Neural progenitor cell (in vitro differentiated cells): ENCODE data around the gene TRHDE.

Experiments
- CTCF ChIP-seq: fragments of 200-600 bp; sonication (generic); IDR thresholded peaks from 2 replicates; pipeline ENCODE4 v1.5.1; 2017; ENCODE audit warnings: antibody characterized with exemption, mild to moderate bottlenecking
- EZH2 ChIP-seq: fragments of 200-600 bp; sonication (generic); IDR thresholded peaks from 2 replicates; pipeline ENCODE4 v1.6.1; 2017; ENCODE audit warnings: antibody characterized with exemption, mild to moderate bottlenecking, moderate library complexity
- EZH2phosphoT487 ChIP-seq: fragments of 200-600 bp; sonication (generic); IDR thresholded peaks from 2 replicates; pipeline ENCODE4 v1.6.1; 2017; ENCODE audit warnings: antibody characterized with exemption

GRCh38 chr12:72647139-72647538 lies 375.0 kb downstream of the TRHDE start:
- TF ChIP-seq CTCF, result no peak
- TF ChIP-seq EZH2, result no peak
- no peak for TF ChIP-seq EZH2phosphoT487
